SIG-M5 (cell line): Measurements from ENCODE around the gene FAR1.

Experiments
- DNase-seq: peaks from one replicate; lab custom pipeline; 2025; lab: John Stamatoyannopoulos, UW

FAR1 gene

DNA sequence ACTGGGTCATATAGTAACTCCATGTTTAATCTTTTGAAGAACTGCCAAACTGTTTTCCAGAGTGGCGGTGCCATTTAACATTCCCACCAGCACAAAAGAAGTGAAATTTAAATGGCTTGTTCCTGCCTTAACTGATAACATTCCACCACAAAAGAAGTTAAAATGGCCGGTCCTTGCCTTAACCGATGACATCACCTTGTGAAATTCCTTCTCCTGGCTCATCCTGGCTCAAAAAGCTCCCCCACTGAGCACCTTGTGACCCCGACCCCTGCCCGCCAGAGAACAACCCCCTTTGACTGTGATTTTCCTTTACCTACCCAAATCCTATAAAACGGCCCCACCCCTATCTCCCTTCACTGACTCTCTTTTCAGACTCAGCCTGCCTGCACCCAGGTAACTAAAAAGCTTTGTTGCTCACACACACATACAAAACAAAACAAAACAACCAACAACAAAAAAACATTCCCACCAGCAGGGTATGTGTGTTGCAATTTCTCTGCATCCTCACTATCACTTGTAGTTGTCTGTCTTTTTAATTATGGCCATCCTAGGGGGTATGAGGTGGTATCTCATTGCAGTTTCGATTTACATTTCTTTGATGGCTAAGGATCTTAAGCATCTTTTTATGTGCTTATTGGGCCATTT lies 109.0 kb downstream of the FAR1 start:
- DNase-seq = no peak

DNA sequence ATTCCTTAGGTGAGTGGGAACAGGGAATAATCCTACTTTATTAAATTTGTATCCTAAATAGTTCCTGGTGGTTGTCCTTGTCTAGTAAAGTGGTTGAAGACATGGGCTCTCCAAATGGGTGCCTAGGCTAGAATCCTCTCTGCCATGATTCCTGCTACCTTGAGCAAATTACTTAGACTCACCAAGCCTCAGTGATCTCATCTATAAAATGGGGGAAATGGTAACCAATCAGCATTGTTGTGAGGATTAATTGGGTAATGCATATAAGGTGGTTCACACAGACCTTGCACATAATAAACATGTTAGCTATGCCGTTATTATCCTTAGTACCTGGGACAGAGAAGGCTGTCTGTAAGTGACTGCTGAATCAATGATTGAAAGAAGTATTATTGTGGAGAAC lies 109.9 kb downstream of the FAR1 start:
- DNase-seq = no peak

GRCh38 chr11:13781153-13781552 lies 112.7 kb downstream of the FAR1 start:
- no peak for DNase-seq
